PFSK-1 (cell line): Measurements from ENCODE around the gene CREB3L2.

Experiments used
- FOXP2 ChIP-seq: optimal IDR thresholded peaks from 2 replicates; pipeline ENCODE3; 2011; ENCODE audit warnings: borderline replicate concordance, control low read depth, inconsistent platforms; ENCODE audit not compliant: insufficient read depth; ENCODE audit errors: extremely low read length, extremely low read depth
- POLR2AphosphoS5 ChIP-seq: IDR thresholded peaks from 2 replicates; pipeline ENCODE4 v1.6.1; 2012; ENCODE audit warnings: low read depth, mild to moderate bottlenecking, control low read depth, low read length, moderate library complexity
- REST ChIP-seq, 2 experiments: IDR thresholded peaks; 2 replicates each; pipeline versions ENCODE4 v1.6.1 to v1.8.0; 2011 to 2012; ENCODE audit warnings: low read depth in 2 of 2, low read length in 2 of 2, control low read depth in 1 of 2, inconsistent platforms in 1 of 2, mild to moderate bottlenecking in 1 of 2, moderate library complexity in 1 of 2; ENCODE audit not compliant: insufficient read depth in 1 of 2
- SIN3A ChIP-seq: IDR thresholded peaks from 2 replicates; pipeline ENCODE4 v1.6.1; 2012; ENCODE audit warnings: mild to moderate bottlenecking, low read length, moderate library complexity, borderline replicate concordance; ENCODE audit not compliant: insufficient read depth
- TAF1 ChIP-seq: IDR thresholded peaks from 2 replicates; pipeline ENCODE4 v1.6.1; 2012; ENCODE audit warnings: low read length, control low read depth, borderline replicate concordance; ENCODE audit not compliant: insufficient read depth

Gene CREB3L2

DNA sequence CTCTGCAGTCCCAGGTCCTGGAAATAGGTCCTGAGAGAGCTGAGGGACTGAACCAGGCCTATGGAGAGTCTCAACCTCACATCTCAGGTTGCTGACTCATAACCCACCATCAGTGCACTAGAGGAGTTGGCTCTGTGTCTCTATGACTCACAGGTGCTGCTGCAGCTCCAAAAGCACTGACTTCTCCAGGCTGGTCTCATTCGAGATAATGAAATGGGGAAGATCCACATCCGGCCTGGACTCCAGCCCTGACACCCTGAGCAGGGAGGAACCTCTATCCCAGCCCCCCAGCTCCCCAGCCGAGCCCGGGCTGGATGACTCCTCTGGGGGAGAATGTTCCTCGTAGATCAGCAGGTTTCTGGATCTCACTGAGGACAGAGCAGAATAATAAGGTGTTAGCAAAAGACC, 119.6 kb downstream of the CREB3L2 start:
- TF ChIP-seq REST (IDR thresholded peaks at IDR 0.05; ENCODE audit: insufficient read depth in 1 of 2, low read depth in 2 of 2, low read length in 2 of 2) (no peak), TAF1 (no peak), SIN3A (no peak)

GRCh38 chr7:137881607-137882260, 120.2 kb downstream of the CREB3L2 start:
- no peak for TF ChIP-seq FOXP2

DNA sequence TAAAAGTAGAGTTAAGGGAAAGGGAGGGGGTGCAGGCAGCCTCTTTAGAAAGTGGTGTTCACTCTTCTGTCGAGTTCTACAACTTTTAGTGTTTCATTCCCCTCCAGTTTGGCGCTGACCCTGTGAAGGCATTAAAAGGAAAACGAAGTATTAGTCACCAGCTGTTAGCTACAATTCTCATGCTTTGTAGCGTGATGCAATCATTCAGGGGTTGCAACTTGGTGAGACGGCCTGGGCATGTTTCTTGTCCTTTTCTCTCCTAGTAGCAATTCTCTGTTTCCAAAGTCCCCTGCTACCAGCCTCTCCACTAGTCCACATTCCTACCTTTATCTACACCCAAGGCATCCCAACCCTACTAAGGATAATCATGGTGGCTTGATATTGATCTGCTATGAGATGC, 121.5 kb downstream of the CREB3L2 start:
- no peak for TF ChIP-seq TAF1
- TF ChIP-seq SIN3A = no peak
- TF ChIP-seq POLR2AphosphoS5 = no peak
- no peak for TF ChIP-seq REST (IDR thresholded peaks at IDR 0.05; ENCODE audit: insufficient read depth in 1 of 2, low read depth in 2 of 2, low read length in 2 of 2)
- no peak for TF ChIP-seq FOXP2

DNA sequence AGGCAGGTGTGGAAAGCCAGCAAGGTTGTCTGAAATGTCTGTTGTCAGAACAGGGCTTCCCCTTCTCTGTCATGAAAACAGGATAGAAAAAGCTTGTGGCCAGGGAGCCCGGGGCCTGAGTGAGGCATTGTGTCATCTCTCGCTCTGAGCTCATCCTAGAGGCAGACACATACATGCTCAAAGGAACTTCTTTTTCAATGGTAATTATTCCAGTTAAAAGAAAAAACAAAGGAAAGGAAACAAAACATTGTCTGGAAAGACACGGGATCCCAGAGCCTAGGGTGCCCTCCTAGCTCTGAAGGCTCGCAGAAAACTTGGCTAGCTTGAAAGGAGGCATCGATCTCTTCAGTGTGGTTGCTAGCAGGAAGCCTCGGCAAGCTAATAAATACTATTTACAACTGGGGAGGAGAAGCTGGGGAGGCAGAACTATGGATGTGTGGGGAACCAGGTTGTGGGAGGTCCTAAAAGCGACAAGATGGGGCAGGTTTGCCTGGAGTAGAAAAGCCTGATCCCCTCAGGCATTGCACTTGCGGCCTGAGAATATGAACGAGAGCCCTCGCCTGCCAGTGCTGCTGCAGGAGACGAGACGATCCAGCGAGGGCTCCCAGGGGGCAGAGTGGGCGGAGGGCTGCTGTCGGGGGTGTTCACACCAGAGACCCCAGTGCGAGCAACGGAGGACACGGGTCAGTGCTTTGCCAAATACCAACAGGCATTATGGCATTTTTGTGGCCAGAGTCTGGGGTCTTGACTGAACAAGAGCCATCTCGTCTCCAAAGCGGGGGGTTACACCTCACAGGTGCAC, 122.3 kb downstream of the CREB3L2 start:
- TF ChIP-seq REST (IDR thresholded peaks at IDR 0.05; ENCODE audit: insufficient read depth in 1 of 2, low read depth in 2 of 2, low read length in 2 of 2) (no peak), FOXP2 (no peak), POLR2AphosphoS5 (no peak), TAF1 (no peak), SIN3A (no peak)

- TF ChIP-seq FOXP2 (no peak), REST (IDR thresholded peaks at IDR 0.05; ENCODE audit: insufficient read depth in 1 of 2, low read depth in 2 of 2, low read length in 2 of 2) (no peak), TAF1 (no peak), SIN3A (no peak), POLR2AphosphoS5 (no peak)
Measured at GRCh38 chr7:137878333-137878961, 123.4 kb downstream of the CREB3L2 start.
